ENCODE measurements around the gene C12orf54. TPM values are rescaled to one million over a fixed set of nuclear protein-coding genes. Genes with fewer than 3 reads are reported as not detected.

Gene C12orf54
- total and polyA plus RNA-seq, 2 donors (not counting 3 experiments of a cell fraction or from before 2014, with no cell fraction given), result not detected

- Histone ChIP-seq H3K27ac (ENCODE audit: insufficient read depth, low read depth, low read length) (no peak overlapping the region), H3K4me3 (replicated peaks in 1 of 3; ENCODE audit: insufficient read depth in 1 of 3, low read depth in 1 of 3, low read length in 3 of 3) (no peak overlapping the region), H3K9me1 (replicated peaks; ENCODE audit: control insufficient read depth, extremely low read depth, insufficient read depth, low read length) (no peaks in the 10 kb centered on the region), H3K36me3 (ENCODE audit: control insufficient read depth in 2 of 2, extremely low read depth in 1 of 2, insufficient read depth in 2 of 2, low read length in 2 of 2) (no peaks in the 10 kb centered on the region), H3K9me3 (replicated peaks; ENCODE audit: control insufficient read depth, insufficient read depth, low read length) (no peaks in the 10 kb centered on the region), H3K27me3 (ENCODE audit: control insufficient read depth in 2 of 2, insufficient read depth in 2 of 2, low read length in 2 of 2) (no peaks in the 10 kb centered on the region), H3K79me2 (ENCODE audit: control insufficient read depth, insufficient read depth, low read length) (no peaks in the 10 kb centered on the region), H3K4me2 (ENCODE audit: insufficient read depth, low read length) (no peak overlapping the region), H3K9ac (replicated peaks; ENCODE audit: extremely low read depth, insufficient read depth, low read length) (no peak overlapping the region), H3K4me1 (ENCODE audit: control insufficient read depth, extremely low read depth, insufficient read depth, low read length) (no peaks in the 10 kb centered on the region), H4K20me1 (replicated peaks; ENCODE audit: control insufficient read depth, extremely low read depth, insufficient read depth, low read length) (no peaks in the 10 kb centered on the region), H2AFZ (ENCODE audit: low read depth, low read length) (no peak overlapping the region)
- no peak for FAIRE-seq
- CTCF ChIA-PET, result no interaction called here
- no peak for DNase-seq (ENCODE audit: low read depth, low spot score)
- TF ChIP-seq GATA2 (IDR thresholded peaks at IDR 0.05; ENCODE audit: insufficient read depth, insufficient read length, low read depth, low read length), result no peak
- TF ChIP-seq MAX (IDR thresholded peaks at IDR 0.05; ENCODE audit: insufficient read depth, insufficient read length), result no peak
- POLR2A ChIA-PET, result no interaction called here
- intact Hi-C loops (cut with micrococcal nuclease), result no loop called here
- no TSS peak for BruUV-seq (replicated peaks)
- dilution Hi-C loops (cut with MboI; ENCODE audit: extremely low pct_ligation_motif_present, low sequenced_read_pairs), result no loop called here
These were observed 50.3 kb downstream of the C12orf54 start for GRCh38 chr12:48532601-48533000.

GRCh38 chr12:48536602-48537001 is 54.3 kb downstream of the C12orf54 start:
- Histone ChIP-seq H3K27me3 (ENCODE audit: control insufficient read depth in 2 of 2, insufficient read depth in 2 of 2, low read length in 2 of 2) (no peaks in the 10 kb centered on the region), H3K4me3 (replicated peaks in 1 of 3; ENCODE audit: insufficient read depth in 1 of 3, low read depth in 1 of 3, low read length in 3 of 3) (no peak overlapping the region), H4K20me1 (replicated peaks; ENCODE audit: control insufficient read depth, extremely low read depth, insufficient read depth, low read length) (no peaks in the 10 kb centered on the region), H3K9ac (replicated peaks; ENCODE audit: extremely low read depth, insufficient read depth, low read length) (no peak overlapping the region), H3K9me1 (replicated peaks; ENCODE audit: control insufficient read depth, extremely low read depth, insufficient read depth, low read length) (no peaks in the 10 kb centered on the region), H3K79me2 (ENCODE audit: control insufficient read depth, insufficient read depth, low read length) (no peaks in the 10 kb centered on the region), H3K4me1 (ENCODE audit: control insufficient read depth, extremely low read depth, insufficient read depth, low read length) (no peaks in the 10 kb centered on the region), H3K9me3 (replicated peaks; ENCODE audit: control insufficient read depth, insufficient read depth, low read length) (no peaks in the 10 kb centered on the region), H3K4me2 (ENCODE audit: insufficient read depth, low read length) (no peak overlapping the region), H3K27ac (ENCODE audit: insufficient read depth, low read depth, low read length) (no peak overlapping the region), H3K36me3 (ENCODE audit: control insufficient read depth in 2 of 2, extremely low read depth in 1 of 2, insufficient read depth in 2 of 2, low read length in 2 of 2) (no peaks in the 10 kb centered on the region), H2AFZ (ENCODE audit: low read depth, low read length) (no peak overlapping the region)
- no peak for FAIRE-seq
- no TSS peak for BruUV-seq (replicated peaks)
- intact Hi-C loops (cut with micrococcal nuclease), result no loop called here
- CTCF ChIA-PET, result no interaction called here
- dilution Hi-C loops (cut with MboI; ENCODE audit: extremely low pct_ligation_motif_present, low sequenced_read_pairs), result no loop called here
- DNase-seq (ENCODE audit: low read depth, low spot score), result no peak
- TF ChIP-seq EZH2 (IDR thresholded peaks at IDR 0.05; ENCODE audit: borderline replicate concordance, low read depth, low read length, severe bottlenecking), result no peak
- TF ChIP-seq POLR2A (IDR thresholded peaks at IDR 0.05; ENCODE audit: low read depth, low read length), result no peak
- TF ChIP-seq GATA2 (IDR thresholded peaks at IDR 0.05; ENCODE audit: insufficient read depth, insufficient read length, low read depth, low read length), result no peak
- TF ChIP-seq JUN (IDR thresholded peaks at IDR 0.05; ENCODE audit: borderline replicate concordance, insufficient read depth, insufficient read length, low read depth), result no peak
- TF ChIP-seq CTCF (IDR thresholded peaks at IDR 0.05; ENCODE audit: extremely low read depth in 1 of 2, insufficient read depth in 1 of 2, low read depth in 1 of 2, low read length in 2 of 2), result no peak
- no peak for TF ChIP-seq MYC (IDR thresholded peaks at IDR 0.05; ENCODE audit: low read depth, low read length)
- no peak for TF ChIP-seq POLR2AphosphoS5 (IDR thresholded peaks at IDR 0.05; ENCODE audit: insufficient read depth, low read depth, low read length)
- no peak for TF ChIP-seq MAX (IDR thresholded peaks at IDR 0.05; ENCODE audit: insufficient read depth, insufficient read length)
- no peak for TF ChIP-seq FOS (IDR thresholded peaks at IDR 0.05; ENCODE audit: borderline replicate concordance, insufficient read depth, low read length)
- POLR2A ChIA-PET, result no interaction called here

Data from endothelial cell of umbilical vein (primary cell).